Gastroesophageal sphincter (tissue), 4 donors: ENCODE results near the gene TULP3. TPM values are rescaled to one million over a fixed set of nuclear protein-coding genes. Genes with fewer than 3 reads are reported as not detected.
A peak's percentile ranks its signal among the peaks of the same experiment; 100 is the strongest.

Experiments used
- ATAC-seq: fragments of 150-250 bp; one replicate; pipeline ENCODE4 v1.9.1; 2016; ENCODE audit warnings: mild to moderate bottlenecking, moderate library complexity
- H3K27ac ChIP-seq, 4 donors: fragments of 200-600 bp; sonication (generic) in 3 of 4; 1 replicate in 3 of 4; 2 replicates in 1 of 4; pipeline ENCODE4 v1.5.1; 2016 to 2019
- H3K27me3 ChIP-seq: fragments of 200-600 bp; sonication (generic); one replicate; pipeline ENCODE4 v1.5.1; 2019
- H3K36me3 ChIP-seq, 2 donors: fragments of 200-600 bp; sonication (generic); one replicate each; pipeline ENCODE4 v1.5.1; 2019; ENCODE audit warnings: control low read depth in 1 of 2
- H3K4me1 ChIP-seq, 3 donors: fragments of 200-600 bp; sonication (generic); 1 replicate in 2 of 3; 2 replicates in 1 of 3; pipeline ENCODE4 v1.5.1; 2016 to 2019; ENCODE audit warnings: control low read depth in 2 of 3
- H3K4me3 ChIP-seq, 2 donors: fragments of 200-600 bp; sonication (generic); one replicate each; pipeline ENCODE4 v1.5.1; 2019; ENCODE audit warnings: mild to moderate bottlenecking in 1 of 2, moderate library complexity in 1 of 2
- H3K9me3 ChIP-seq, 3 donors: fragments of 200-600 bp; sonication (generic); one replicate each; pipeline ENCODE4 v1.5.1; 2017 to 2019; ENCODE audit warnings: control low read depth in 2 of 3
- CTCF ChIP-seq, 4 experiments: fragments of 200-600 bp in 2 of 4; fragments of 450-650 bp in 2 of 4; sonication (generic) in 1 of 4; IDR thresholded peaks; one replicate each; pipeline ENCODE4 v1.5.1; 2017 to 2019; ENCODE audit warnings: antibody characterized with exemption in 4 of 4, mild to moderate bottlenecking in 2 of 4, moderate library complexity in 2 of 4
- EP300 ChIP-seq: sonication (generic); formaldehyde crosslinking; IDR thresholded peaks from one replicate; pipeline ENCODE4 v1.6.1; 2017; ENCODE audit warnings: antibody characterized with exemption, mild to moderate bottlenecking
- POLR2A ChIP-seq, 2 donors: fragments of 450-650 bp; IDR thresholded peaks; one replicate each; pipeline ENCODE4 v1.6.1; 2017; ENCODE audit warnings: antibody characterized with exemption in 2 of 2, mild to moderate bottlenecking in 2 of 2, moderate library complexity in 1 of 2
- POLR2AphosphoS5 ChIP-seq: sonication (generic); formaldehyde crosslinking; IDR thresholded peaks from one replicate; pipeline ENCODE4 v1.6.1; 2017; ENCODE audit warnings: antibody characterized with exemption
- WGBS, 2 donors: methylation state at CpG; one replicate each; pipeline ENCODE4 v1.1.5; 2018; ENCODE audit warnings: low coverage in 1 of 2; 5-methylcytosine and 5-hydroxymethylcytosine counted together
- total RNA-seq, 4 donors: library from RNA; depleted of rRNA; stranded (reverse); fragments of >200 nt; gene quantifications; one replicate each; pipeline ENCODE4 v1.1.0, GENCODE V29; 2016

Gene TULP3
- total RNA-seq, 4 donors from 2014 or later: 25.2 to 41.4 (median 25.7) TPM

GRCh38 chr12:2877047-2877952 is 13.4 kb upstream of the TULP3 start, which contains the start of the genes FOXM1 and RHNO1:
Gene FOXM1 (minus strand): TSS chr12:2877174. CDS start chr12:2874478, 2,696 bp downstream.
Gene RHNO1 (plus strand): TSS chr12:2877223. CDS start chr12:2885367, 8,144 bp downstream.
- Histone ChIP-seq H3K9me3 (no peaks in the 10 kb centered on the region), H3K4me1 (peaks cover 0 to 27% (median 13%) of the 10 kb centered on the region in 3 donors), H3K4me3 (peak within 1 kb of the TSS; percentile 62 to 92), H3K36me3 (no peaks in the 10 kb centered on the region), H3K27me3 (no peaks in the 10 kb centered on the region), H3K27ac (peak within 1 kb of the TSS; percentile 53 to 95 (median 94))
- TF ChIP-seq CTCF (IDR thresholded peaks at IDR 0.05): peak in 3 of 4 experiments; percentile 26 to 31 (median 31)
- peak; percentile 69 for TF ChIP-seq POLR2AphosphoS5
- no peak for TF ChIP-seq EP300
- peak in 1 of 2 donors; percentile 44 for TF ChIP-seq POLR2A (IDR thresholded peaks at IDR 0.05)
- peak; percentile 93 for ATAC-seq
- 1% methylated on average over 13 of the region's 70 CpGs for WGBS, 2 donors

GRCh38 chr12:2877953-2878732 is 12.5 kb upstream of the TULP3 start:
- Histone ChIP-seq H3K27me3 (no peaks in the 10 kb centered on the region), H3K27ac (peak overlapping the region; percentile 53 to 95 (median 94)), H3K4me3 (peak overlapping the region; percentile 62 to 92), H3K9me3 (no peaks in the 10 kb centered on the region), H3K36me3 (no peaks in the 10 kb centered on the region), H3K4me1 (peaks cover 0 to 27% (median 13%) of the 10 kb centered on the region in 3 donors)
- 9 to 28% methylated on average over 6 to 8 of the region's 16 CpGs for WGBS, 2 donors
- no peak for ATAC-seq
- no peak for TF ChIP-seq CTCF (IDR thresholded peaks at IDR 0.05)

GRCh38 chr12:2879853-2880252 is 10.8 kb upstream of the TULP3 start:
- H3K36me3 ChIP-seq: no peaks in the 10 kb centered on the region
- TF ChIP-seq POLR2A (IDR thresholded peaks at IDR 0.05): no peak
- TF ChIP-seq POLR2AphosphoS5: no peak
- TF ChIP-seq CTCF (IDR thresholded peaks at IDR 0.05): no peak
- no peak for TF ChIP-seq EP300
- no peaks in the 10 kb centered on the region for H3K27me3 ChIP-seq
- no peak overlapping the region for H3K27ac ChIP-seq
- no peaks in the 10 kb centered on the region for H3K9me3 ChIP-seq
- H3K4me1 ChIP-seq: peaks cover 0 to 27% (median 13%) of the 10 kb centered on the region in 3 donors
- ATAC-seq: no peak
- 95 to 97% methylated on average over 3 of the region's 3 CpGs for WGBS, 2 donors
- H3K4me3 ChIP-seq: no peak overlapping the region

- TF ChIP-seq EP300 (no peak), CTCF (IDR thresholded peaks at IDR 0.05) (no peak), POLR2AphosphoS5 (no peak), POLR2A (IDR thresholded peaks at IDR 0.05) (no peak)
- Histone ChIP-seq H3K4me1 (peaks cover 0 to under 1% (median 0%) of the 10 kb centered on the region in 3 donors), H3K36me3 (peaks cover 0 to 15% of the 10 kb centered on the region in 2 donors), H3K27ac (no peak overlapping the region), H3K4me3 (no peak overlapping the region), H3K27me3 (no peaks in the 10 kb centered on the region), H3K9me3 (no peaks in the 10 kb centered on the region)
- no peak for ATAC-seq
- 78 to 86% methylated on average over 2 of the region's 2 CpGs for WGBS, 2 donors
Measured at GRCh38 chr12:2884810-2885209, 5.9 kb upstream of the TULP3 start.
